ENCODE measurements around the gene LRRTM3.

LRRTM3 gene

GRCh38 chr10:67127441-67127840, 201.6 kb downstream of the LRRTM3 start:
- no peaks in the 10 kb centered on the region for H3K27me3 ChIP-seq (ENCODE audit: insufficient read depth, low read depth)

GRCh38 chr10:67140641-67141040, 214.8 kb downstream of the LRRTM3 start:
- no peak overlapping the region for H3K9ac ChIP-seq
- H3K4me3 ChIP-seq (IDR thresholded peaks at IDR 0.05; ENCODE audit: insufficient read depth, low read depth, low read length), result no peak overlapping the region
- no peaks in the 10 kb centered on the region for H4K20me1 ChIP-seq (ENCODE audit: insufficient read depth)
- H3K27me3 ChIP-seq (ENCODE audit: insufficient read depth, low read depth), result no peaks in the 10 kb centered on the region
- no peak overlapping the region for H3K4me2 ChIP-seq
- no peak overlapping the region for H2AFZ ChIP-seq (ENCODE audit: low read depth)
- no peaks in the 10 kb centered on the region for H3K36me3 ChIP-seq (ENCODE audit: insufficient read depth)
- no peaks in the 10 kb centered on the region for H3K4me1 ChIP-seq (ENCODE audit: low read depth, poor library complexity, severe bottlenecking)
- H3K79me2 ChIP-seq (ENCODE audit: insufficient read depth, low read depth), result no peaks in the 10 kb centered on the region
- H3K27ac ChIP-seq, result no peak overlapping the region
- TF ChIP-seq, protein P1, sequence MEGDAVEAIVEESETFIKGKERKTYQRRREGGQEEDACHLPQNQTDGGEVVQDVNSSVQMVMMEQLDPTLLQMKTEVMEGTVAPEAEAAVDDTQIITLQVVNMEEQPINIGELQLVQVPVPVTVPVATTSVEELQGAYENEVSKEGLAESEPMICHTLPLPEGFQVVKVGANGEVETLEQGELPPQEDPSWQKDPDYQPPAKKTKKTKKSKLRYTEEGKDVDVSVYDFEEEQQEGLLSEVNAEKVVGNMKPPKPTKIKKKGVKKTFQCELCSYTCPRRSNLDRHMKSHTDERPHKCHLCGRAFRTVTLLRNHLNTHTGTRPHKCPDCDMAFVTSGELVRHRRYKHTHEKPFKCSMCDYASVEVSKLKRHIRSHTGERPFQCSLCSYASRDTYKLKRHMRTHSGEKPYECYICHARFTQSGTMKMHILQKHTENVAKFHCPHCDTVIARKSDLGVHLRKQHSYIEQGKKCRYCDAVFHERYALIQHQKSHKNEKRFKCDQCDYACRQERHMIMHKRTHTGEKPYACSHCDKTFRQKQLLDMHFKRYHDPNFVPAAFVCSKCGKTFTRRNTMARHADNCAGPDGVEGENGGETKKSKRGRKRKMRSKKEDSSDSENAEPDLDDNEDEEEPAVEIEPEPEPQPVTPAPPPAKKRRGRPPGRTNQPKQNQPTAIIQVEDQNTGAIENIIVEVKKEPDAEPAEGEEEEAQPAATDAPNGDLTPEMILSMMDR (conservative IDR thresholded peaks at IDR 0.05; ENCODE audit: low read depth, low read length), result no peak

More at GRCh38 chr10:67127441-67127840, 201.6 kb downstream of the LRRTM3 start:
- Histone ChIP-seq H3K9ac (no peak overlapping the region), H3K4me2 (no peak overlapping the region), H4K20me1 (ENCODE audit: insufficient read depth) (no peaks in the 10 kb centered on the region), H3K4me3 (IDR thresholded peaks at IDR 0.05; ENCODE audit: insufficient read depth, low read depth, low read length) (no peak overlapping the region), H3K4me1 (ENCODE audit: low read depth, poor library complexity, severe bottlenecking) (no peaks in the 10 kb centered on the region), H2AFZ (ENCODE audit: low read depth) (no peak overlapping the region), H3K79me2 (ENCODE audit: insufficient read depth, low read depth) (no peaks in the 10 kb centered on the region), H3K36me3 (ENCODE audit: insufficient read depth) (no peaks in the 10 kb centered on the region), H3K27ac (no peak overlapping the region)
- TF ChIP-seq, protein P1 (conservative IDR thresholded peaks at IDR 0.05; ENCODE audit: low read depth, low read length), result no peak

DNA sequence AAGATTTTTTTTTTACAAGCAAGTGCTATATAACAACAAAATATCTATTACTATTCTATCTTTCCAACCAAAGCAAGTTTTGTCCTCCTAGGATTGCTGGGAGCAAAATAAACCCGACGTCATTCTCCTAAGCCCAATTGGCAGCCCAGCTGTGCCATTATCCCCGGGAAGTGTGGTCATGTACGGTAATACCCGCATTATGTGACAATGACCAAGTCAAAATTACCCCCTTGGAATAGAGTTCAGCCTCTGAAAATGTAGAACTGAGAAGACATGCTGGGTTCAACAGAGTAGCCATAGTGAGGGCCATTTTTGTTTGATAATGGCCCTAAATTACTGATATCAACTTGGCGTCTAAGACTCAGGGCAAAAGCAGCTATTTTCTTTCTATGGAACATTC, 215.5 kb downstream of the LRRTM3 start:
- no peaks in the 10 kb centered on the region for H3K79me2 ChIP-seq (ENCODE audit: insufficient read depth, low read depth)
- TF ChIP-seq, protein P1 (conservative IDR thresholded peaks at IDR 0.05; ENCODE audit: low read depth, low read length), result no peak
- no peak overlapping the region for H3K9ac ChIP-seq
- no peak overlapping the region for H3K27ac ChIP-seq
- no peaks in the 10 kb centered on the region for H3K27me3 ChIP-seq (ENCODE audit: insufficient read depth, low read depth)
- H3K4me1 ChIP-seq (ENCODE audit: low read depth, poor library complexity, severe bottlenecking), result no peaks in the 10 kb centered on the region
- no peaks in the 10 kb centered on the region for H3K36me3 ChIP-seq (ENCODE audit: insufficient read depth)
- no peak overlapping the region for H3K4me2 ChIP-seq
- H2AFZ ChIP-seq (ENCODE audit: low read depth), result no peak overlapping the region
- H4K20me1 ChIP-seq (ENCODE audit: insufficient read depth), result no peaks in the 10 kb centered on the region
- no peak overlapping the region for H3K4me3 ChIP-seq (IDR thresholded peaks at IDR 0.05; ENCODE audit: insufficient read depth, low read depth, low read length)

GRCh38 chr10:67144530-67144929, 218.7 kb downstream of the LRRTM3 start:
- H4K20me1 ChIP-seq (ENCODE audit: insufficient read depth), result no peaks in the 10 kb centered on the region

More at GRCh38 chr10:67144530-67144929, 218.7 kb downstream of the LRRTM3 start:
- Histone ChIP-seq H3K27me3 (ENCODE audit: insufficient read depth, low read depth) (no peaks in the 10 kb centered on the region), H3K4me2 (no peak overlapping the region), H3K27ac (no peak overlapping the region), H3K4me3 (IDR thresholded peaks at IDR 0.05; ENCODE audit: insufficient read depth, low read depth, low read length) (no peak overlapping the region), H3K79me2 (ENCODE audit: insufficient read depth, low read depth) (no peaks in the 10 kb centered on the region), H3K36me3 (ENCODE audit: insufficient read depth) (no peaks in the 10 kb centered on the region), H3K4me1 (ENCODE audit: low read depth, poor library complexity, severe bottlenecking) (no peaks in the 10 kb centered on the region), H2AFZ (ENCODE audit: low read depth) (no peak overlapping the region), H3K9ac (no peak overlapping the region)
- TF ChIP-seq, protein P1 (conservative IDR thresholded peaks at IDR 0.05; ENCODE audit: low read depth, low read length), result no peak

Measured in KMS-11 (cell line).